ENCODE results near the gene CACYBP.

Gene CACYBP, protein sequence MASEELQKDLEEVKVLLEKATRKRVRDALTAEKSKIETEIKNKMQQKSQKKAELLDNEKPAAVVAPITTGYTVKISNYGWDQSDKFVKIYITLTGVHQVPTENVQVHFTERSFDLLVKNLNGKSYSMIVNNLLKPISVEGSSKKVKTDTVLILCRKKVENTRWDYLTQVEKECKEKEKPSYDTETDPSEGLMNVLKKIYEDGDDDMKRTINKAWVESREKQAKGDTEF

DNA sequence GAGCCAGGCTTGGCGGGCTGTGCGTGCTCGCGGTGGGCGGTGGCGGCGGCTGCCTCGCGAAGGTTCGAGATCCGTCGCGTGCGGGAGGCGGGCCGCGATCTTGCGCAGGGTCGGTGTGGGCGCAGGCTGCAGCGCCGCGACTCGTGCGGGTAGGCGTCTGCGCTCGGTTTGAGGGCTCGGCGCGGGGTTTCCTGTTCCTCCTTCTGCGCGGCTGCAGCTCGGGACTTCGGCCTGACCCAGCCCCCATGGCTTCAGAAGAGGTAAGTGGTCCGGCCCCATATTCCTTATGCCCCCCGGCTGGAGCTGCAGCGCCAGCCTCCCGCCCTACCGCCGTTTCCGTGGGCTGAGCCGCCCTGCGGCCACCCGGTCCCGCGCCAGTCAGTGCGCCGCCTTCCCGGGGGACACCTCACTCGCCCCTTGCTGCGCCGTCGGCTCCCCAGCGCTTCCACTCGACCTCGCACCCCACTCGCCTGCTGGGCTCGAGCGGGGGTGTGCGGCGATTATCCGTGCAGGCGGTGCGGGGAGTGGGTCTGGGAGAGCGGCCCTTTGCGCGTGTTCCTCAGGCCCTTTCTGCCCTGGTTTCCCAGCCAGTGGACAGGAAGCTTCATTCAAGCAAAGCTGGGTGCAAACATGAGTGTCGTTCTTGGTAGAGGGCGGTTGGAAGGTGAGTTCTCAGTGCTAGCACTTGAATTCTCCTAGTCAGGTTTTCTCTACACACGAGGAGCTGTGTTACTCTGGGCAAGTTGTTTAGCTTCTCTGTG lies at the start of gene CACYBP:
TSS of gene CACYBP (plus strand) at position 12 of the 761 bp plus-strand sequence. CDS start at position 246, 234 bp downstream.
- DNase-seq: no peak

DNA sequence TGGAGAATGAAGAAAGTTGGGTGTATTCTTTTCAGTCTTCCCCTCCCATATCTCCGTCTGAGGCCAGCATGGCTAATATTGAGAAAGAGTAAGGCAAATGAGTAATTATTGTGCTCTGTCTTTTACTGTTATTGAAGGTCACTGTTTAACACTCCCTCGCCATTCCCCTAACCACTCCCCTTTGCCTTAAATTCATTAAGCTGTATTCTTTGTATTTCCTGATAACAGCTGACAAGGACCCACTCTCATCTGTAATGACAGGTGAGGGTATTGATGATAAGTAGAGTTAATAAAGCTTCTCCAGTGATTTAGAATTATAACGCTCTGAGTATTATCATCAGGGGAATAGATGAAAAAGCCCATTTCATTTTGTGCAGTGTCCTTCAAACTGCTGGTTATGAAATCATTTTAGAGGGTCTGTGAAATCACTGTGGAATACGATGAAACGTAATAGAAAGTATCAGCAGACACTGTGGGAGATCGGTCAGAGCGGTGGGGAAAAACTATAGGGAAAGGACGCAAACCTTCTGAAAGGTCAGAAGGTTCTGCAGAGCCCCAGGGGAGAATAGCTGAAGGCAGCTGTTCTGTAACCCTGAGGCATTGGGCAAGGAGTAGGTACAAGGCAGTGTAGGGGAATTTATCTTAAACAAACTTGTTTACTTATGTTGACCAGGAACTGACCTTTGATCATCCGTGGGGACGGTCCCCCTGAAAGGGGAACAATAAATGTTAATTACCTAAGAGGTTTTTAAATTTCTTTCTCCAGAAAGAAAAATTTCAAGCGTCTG lies 46.3 kb upstream of the CACYBP start:
- peak; percentile 10 for DNase-seq

DNA sequence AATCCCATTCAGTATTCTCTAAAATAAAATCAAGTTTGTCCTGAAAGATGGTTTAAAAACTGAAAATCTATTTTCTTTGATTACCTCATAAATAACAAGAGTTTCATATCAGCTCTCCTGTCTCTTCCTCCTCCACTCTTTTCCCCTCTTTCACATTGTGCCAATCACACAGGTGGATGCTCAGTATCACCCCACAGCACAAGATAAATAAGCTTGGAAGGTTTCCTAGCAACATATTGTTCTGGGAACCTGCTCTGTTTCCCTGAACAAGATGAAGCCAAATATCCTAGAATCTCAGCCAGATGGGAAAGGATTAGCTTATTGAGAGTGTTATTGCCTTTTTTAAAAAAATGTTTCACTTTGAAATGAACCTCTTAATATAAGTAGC lies 45.7 kb upstream of the CACYBP start:
- peak; percentile 91 for DNase-seq

DNA sequence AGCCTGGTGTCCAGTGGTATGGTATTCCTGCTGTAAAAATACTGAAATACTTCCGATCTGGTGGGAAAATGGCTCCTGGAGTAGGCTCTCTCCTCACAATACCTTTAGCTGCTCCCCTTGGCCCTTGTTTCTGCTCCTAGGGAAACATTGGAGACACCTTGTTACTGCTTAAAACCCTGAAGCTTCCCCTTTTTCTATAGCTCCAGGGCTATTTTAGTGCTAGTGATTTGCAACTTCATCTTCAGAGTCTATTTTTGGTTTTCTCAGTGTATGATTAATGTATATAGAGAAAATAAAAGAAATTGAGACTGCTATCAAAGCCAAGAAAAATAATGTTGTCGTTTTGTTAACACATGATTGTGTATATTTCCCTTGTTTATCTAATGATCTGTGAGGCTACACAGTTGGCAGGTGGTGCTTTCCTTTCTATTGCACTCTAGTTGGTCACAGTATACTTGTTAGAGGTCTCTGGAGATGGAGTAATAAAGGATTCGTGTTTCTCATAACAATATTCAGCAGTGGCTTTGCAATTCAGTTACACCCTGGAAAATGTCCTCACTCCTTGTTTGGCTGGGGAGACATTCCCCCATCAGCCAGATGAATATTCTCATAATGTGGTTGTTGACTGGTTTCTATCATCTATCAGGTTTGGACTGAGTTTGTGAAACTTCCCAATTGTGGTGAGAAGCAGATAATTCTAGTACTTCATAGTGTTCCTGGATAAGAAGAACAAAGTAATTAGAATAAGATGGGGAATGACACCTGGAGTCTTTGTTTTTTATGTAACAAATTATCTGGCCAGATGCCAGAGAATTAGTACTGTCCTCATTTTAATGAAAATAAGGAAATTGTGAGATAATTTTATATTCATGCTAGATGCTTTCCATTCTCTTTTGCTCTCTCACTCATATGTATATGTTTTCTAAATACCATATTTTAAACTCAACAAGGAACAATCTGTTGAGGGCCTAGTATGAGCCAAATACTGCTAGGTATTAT lies 44.8 kb upstream of the CACYBP start:
- DNase-seq: peak; percentile 74

DNA sequence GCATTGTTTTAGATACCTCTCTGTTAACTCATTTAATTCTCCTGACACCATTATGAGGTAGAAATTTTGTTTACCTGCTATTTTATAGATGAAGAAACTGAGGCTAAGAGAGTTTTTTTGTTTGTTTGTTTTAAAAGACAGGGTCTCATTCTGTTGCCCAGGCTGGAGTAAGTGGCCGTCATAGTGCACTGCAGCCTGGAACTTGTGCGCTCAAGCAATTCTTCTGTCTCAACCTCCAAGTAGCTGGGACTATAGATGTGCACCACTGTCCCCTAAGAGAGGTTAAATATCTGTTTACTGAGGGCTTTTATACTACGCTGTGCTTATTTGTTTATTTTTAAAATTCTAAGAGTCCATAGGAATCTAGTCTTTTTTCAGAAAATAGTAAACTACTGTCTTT lies 43.7 kb upstream of the CACYBP start:
- DNase-seq: no peak

DNA sequence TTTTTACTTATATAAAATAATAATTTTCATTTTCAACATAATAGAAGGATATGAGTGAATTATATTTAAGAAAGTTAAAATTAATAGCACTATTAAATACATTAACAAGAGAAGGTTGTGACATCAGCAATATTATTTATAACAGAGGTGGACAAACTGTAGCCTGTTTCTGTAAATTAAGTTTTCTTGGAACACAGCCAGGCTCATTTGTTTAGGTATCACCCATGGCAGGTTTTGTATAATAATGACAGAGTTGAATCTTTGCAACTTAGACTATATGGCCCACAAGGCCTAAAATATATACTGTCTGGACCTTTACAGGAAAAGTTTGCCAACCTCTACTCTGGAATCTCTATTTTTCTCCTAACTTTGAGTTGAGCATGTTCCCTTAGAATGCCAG lies 42.8 kb upstream of the CACYBP start:
- no peak for DNase-seq

DNA sequence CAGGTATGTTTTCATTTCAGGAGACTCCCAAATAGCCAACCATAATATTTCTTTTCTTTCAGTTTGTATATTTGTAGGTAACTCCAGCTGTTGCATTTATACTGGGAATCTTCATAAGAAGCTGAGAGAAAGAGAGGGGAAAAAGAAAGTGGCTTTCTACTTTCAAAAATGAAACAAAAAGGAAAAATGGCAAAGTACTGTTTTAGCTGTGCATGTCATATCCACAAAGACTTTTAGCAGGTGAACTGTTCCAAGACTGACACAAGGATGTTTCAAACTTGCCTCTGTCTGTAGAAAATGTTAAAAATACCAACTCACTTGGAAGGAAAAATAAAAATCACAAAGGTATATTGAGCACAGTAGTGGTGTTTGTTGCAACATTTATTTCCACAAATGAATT lies 41.9 kb upstream of the CACYBP start:
- no peak for DNase-seq

DNA sequence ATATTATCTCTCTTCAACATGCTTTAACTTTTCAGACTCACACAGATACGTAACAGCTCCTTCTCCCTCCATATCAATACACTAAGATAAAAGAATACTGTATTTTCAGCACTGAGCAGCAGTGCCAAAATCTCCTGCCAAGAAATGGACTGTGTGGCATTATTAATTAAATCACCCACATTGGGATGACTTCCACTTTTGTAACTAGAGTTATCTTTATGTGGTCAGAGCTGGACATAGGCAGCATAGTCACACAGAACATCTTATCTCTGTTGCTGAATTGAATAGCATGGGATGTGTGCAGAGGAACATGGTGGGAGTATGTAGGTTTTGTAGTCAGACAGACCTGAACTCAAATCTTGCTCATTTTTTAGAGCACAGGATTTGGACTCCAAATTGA lies 41.4 kb upstream of the CACYBP start:
- DNase-seq: no peak

DNA sequence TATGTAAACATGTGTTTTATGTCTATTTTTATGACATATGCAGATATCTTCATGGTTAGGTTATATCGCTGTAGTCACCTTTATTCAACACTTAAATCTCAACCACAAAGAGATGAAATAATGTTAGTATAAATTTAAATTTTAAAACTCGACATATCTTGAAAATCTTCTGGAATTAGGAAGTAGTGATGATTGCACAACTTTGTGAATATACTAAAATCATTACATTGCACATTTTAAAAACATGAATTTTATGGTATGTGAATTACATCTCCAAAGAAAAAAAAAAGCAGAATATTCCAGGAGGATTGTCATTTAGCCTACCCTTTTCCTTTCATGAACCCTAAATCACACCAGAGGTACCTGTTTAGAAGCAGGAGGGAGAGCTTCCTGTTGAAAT lies 39.4 kb upstream of the CACYBP start:
- DNase-seq: no peak

DNA sequence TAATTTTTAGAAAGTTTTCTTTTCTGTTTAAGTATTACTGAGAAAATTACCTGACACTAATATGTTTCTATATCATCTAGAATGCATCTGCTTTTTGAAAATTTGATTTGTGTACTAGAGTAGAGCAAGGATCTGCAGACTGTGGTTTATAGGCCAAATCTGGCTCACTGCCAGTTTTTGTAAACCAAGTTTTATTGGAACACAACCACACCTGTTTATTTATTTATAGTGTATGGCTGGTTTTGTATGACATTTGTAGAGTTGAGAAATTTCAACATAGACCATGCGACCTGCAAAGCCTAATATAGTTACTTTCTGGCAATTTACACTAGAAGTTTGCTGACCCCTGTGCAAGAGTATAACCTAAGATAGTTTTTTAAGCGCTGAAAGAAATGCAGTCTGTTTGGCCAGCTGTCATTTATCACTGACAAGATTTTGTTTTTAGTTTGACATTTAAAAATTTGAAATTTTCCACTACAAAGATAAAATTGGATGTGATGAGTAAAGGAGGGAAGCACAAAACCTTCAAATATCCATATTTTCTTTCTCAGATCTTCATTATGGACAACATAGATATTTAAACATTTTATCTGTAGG lies 36.1 kb upstream of the CACYBP start:
- no peak for DNase-seq

DNA sequence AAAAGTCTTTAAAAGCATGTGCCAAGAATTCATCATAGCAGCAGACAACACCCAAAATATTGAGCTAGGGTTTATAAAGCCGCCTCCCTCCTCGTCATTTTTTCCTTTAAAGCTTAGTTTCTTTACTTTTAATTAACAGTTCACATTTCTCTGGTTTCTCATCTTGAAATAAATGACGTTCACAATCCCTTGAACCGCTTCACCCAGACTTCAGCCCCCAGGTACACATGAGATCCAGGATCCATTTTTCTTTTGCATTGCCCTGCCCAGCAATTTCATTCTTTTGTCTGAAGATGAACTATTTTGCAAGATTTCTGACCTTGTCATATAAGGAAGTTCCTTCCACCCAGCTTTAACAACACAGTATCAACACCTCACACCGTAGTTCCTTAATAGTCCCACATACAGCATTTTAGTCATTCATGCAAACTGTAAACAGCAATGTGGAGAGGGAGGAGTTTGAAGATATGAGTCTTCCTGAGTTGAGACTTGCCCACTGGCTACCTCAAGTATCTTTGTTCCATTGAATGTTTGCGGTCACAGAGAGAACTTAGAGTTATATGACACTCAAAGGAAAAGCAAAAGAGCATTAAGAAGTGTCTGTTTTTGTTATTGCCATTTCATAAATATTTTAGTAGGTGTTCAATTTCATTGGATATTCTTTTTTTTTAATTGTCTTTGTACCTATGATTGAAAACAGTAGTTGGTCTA lies 35.3 kb upstream of the CACYBP start:
- no peak for DNase-seq

DNA sequence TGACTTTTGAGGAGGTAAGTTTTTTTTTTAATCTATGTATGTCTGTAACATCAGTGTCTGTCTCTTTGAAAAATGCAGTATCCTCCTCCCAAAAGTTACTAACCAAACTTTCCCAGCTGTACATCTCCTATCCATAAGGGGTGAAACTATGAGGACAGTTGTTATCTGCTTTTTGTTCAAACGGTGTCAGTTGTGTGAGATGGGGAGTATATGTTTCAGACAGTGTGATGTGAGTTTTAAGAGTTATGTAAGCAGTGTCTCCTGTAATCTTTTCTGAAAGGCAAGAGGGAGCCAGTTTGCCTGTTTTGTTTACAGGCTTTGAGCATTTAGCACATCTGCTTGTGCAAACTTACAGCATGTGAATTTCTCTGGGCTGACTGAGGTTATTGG lies 34.8 kb upstream of the CACYBP start:
- DNase-seq: no peak

DNA sequence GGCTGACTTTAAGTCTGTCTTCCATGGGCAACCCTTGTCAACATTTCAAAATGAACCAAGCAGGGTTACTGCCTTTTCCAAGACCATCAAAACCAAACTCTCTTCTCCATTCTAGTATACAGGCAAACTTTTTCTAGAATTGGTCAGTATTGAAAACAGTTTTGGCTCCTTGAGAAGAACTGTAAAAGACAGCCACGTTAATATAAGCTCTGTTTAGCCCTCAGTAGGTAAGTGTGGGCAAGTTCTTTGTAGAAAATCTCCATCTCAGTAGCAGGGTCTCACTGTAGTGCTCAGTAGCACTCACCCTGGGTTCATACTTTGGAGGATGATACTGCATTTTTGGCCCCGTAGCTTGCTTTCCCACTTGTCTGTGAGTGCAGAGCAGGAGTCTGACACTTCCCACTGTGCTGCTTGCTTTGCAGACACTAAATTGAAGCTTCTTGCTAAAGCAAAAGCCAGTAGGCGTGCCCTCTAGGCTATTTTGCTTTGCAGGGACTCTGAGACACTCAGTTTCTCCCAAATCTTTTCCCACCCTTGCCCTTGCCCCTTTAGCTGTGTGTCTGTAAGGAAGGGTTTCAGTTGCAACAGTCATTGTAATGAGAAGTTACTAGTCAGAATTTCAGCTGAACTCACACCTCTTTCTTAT lies 34.3 kb upstream of the CACYBP start:
- no peak for DNase-seq

DNA sequence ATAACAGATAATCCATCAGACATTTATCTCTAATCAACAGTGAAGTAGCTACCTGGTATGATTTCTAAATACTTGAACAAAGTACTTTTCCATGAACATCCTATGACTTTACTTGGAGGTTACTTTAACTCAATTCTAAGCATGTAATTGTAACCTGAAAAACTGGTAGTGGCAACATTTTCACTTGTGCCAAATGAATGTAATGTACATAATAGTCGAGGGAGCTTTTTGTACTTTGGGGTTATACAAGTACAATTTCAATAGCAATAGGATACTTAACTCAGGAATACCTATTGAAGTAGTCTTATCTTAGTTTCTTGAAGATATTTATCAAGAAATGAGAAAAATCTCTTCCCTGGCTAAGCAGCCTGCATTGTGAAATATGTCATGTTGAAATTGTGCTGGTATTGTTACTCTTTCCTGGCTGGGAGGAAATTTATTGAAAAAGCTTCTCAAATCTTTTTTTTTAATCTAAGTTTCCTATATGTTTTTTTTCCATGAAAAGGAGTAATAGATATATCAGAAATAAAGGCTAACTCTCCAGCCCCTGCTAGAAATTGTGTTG lies 33.7 kb upstream of the CACYBP start:
- DNase-seq: no peak

DNA sequence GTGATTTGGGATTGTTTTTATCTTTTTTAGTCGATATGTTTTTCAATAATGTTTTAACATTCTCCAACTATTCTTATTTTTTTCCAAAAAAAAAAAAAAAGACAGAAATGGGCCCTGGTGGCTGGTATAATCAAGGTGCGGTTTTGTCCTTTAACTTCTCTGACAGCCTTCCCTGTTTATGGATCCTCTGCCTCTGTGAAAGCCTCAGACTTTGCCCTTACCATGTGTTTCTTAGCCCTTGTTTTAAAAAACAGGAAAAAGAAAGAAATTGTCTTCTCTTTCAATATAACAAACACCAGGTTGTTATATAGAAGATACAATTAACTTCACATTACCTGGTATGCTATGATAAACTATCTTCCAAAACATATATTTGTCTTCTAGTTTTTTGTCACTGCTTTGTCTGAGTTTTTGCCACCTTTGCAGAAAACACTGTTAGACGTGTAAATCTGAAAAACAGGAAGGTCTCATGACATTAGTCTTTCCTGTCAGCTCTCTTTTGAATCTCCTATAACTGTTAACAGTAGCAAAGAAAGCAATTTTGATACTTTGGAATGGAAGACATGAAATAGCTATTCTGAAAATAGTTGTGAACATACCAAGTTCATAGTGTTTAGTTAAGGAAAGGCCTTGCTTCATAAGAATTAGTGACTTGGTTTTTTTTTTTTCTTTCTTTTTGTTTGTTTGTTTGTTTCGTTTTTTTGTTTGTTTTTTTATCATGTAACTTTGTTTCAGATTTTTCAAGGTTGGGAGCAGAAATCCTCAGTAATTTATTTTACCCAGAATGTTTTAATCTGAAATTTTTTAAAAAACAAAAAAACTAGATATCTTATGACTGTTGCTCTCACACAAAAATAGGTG lies 31.7 kb upstream of the CACYBP start:
- DNase-seq: no peak

DNA sequence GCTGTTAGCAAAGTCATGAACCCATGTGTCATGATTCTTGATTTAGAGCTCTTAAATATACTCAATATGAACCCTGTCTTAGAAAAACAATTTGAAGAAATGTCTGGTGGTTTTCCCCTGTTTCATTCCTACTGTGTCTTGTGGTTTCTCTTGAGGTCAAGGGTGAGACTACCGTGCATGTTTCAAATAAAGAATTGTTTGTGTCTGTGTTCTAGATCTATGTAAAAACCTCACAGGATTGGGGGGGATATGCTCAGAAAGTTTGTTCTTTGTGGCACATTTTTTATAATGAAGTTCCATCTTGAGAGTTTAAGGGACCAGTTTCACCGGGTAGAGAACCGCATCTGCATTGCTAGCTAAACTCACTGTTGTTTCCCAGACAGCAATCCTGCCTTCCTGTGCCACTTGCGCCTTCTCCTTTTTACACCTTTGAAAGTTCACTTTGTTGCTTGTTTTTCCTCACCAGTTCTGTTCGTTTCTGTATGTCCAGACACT lies 30.9 kb upstream of the CACYBP start:
- DNase-seq: no peak

DNA sequence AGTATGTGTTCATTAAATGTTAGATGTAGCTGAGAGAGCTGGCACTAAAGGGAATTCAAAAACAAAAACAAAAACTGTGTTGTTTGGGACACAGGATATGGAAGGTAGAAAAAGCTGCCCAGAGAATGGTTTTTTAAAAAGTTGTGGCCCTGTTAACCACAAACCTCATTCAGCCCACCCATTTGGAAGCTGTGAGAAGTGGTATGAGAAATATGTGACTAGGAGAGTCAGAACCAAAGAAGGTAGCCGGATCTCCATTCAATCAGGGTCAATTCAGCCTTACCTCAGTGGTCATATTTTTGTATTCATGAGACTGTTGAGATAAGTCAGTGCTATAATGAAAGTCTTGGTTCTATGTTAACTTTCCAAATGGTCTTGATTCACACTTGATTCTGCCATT lies 29.8 kb upstream of the CACYBP start:
- no peak for DNase-seq

DNA sequence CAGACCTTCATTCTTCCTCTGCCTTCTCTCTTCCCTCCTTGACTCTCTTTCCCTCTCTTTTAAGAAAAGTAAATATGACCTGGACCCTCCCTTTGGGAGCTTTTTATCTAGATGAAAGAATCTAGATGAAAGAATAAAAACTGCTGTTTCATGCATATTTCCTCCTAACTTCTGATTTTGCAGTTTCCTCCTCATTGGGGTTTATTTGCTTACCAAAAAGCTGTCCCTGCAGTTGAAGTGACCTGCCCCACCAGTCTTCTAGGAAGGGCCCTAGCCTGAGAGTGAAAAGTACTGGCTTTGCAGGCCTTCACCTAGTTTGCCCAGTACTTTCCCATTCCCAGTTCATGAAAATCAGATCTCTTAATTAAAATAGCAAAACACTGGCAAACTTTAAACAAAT lies 28.3 kb upstream of the CACYBP start:
- no peak for DNase-seq

DNA sequence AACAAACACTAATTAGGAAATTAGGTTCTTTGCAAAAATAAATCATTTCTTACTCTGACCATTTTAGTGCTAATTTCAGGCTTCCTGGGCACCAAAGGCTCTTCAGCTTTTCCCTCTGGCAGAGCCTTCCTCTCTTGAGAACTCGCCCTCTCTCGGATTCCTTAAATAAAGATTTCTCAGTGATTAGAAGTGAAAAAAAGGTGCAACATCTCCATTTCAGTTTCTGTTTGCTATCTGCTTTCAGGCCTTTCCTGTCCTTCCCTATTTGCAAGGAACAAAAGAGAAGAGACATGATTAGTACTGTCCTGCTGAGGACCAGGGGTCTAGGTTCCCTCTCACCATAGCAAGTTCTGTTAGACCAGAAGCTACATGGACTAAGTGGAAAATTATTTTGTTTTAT lies 27.8 kb upstream of the CACYBP start:
- DNase-seq: no peak

DNA sequence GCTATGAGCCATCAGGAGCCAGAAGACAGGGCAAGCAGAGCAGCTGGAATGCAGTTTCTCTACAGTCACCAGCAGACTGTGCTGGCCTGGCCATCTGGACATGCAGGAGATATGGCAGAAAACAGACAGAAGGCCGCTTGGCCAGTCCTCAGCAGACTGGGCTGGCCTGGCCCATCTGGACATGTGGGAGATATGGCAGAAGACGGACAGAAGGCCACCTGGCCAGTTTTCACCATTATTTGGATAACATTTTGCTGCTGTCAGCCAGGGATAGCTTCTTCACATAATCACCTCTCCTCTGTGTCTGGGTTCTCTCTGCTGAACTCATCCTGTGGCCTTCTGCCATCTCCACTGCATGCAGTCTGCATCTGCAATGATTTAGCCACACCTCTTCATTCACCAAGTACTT lies 25.0 kb upstream of the CACYBP start:
- no peak for DNase-seq

Measured in NCI-H774 (cell line).